Measurements from ENCODE around the gene RBFOX2. TPM values are rescaled to one million over a fixed set of nuclear protein-coding genes. Genes with fewer than 3 reads are reported as not detected.

RBFOX2 gene, protein sequence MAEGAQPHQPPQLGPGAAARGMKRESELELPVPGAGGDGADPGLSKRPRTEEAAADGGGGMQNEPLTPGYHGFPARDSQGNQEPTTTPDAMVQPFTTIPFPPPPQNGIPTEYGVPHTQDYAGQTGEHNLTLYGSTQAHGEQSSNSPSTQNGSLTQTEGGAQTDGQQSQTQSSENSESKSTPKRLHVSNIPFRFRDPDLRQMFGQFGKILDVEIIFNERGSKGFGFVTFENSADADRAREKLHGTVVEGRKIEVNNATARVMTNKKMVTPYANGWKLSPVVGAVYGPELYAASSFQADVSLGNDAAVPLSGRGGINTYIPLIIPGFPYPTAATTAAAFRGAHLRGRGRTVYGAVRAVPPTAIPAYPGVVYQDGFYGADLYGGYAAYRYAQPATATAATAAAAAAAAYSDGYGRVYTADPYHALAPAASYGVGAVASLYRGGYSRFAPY
- 21.7 to 32.2 TPM (median 27.9 TPM) in 5 replicates for total RNA-seq (2022; extraction: Qiagen RNA extraction; ENCODE audit: low read depth)

GRCh38 chr22:36028646-36029405 lies at the start of gene RBFOX2:
RBFOX2 (minus strand) TSS chr22:36028824; CDS start chr22:36028425, 399 bp downstream.

DNA sequence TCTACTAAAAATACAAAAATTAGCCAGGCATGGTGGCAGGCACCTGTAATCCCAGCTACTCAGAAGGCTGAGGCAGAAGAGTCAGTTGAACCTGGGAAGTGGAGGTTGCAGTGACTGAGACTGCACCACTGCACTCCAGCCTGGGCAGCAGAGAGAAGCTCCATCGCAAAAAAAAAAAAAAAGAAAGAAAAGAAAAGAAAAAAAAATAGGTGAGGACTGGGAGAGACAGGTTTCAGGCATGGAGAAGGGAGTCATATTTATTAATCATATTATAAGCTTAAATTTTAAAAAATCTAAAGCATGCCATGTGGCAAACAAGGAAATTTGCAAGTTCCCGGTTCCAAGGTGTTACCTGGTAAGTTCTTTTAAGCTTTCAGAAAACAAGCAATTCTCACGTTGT lies 311.1 kb downstream of the RBFOX2 start, which contains the start of gene APOL5:
Gene APOL5 (plus strand): TSS at position 301 of the 400 bp plus-strand sequence. CDS start 0 bp downstream, at position 301.

Other genes starting within 250 kb of the RBFOX2 start
- not detected in 5 replicates for gene APOL3, start 131.9 kb upstream of the RBFOX2 start, total RNA-seq (2022; extraction: Qiagen RNA extraction; ENCODE audit: low read depth)
- 0.10 TPM in 1 of 5 replicates, not detected in the others for gene APOL4, start 173.0 kb upstream of the RBFOX2 start, total RNA-seq (2022; extraction: Qiagen RNA extraction; ENCODE audit: low read depth)
- 43.4 to 53.1 TPM (median 50.6 TPM) in 5 replicates for gene APOL2, start 210.7 kb upstream of the RBFOX2 start, total RNA-seq (2022; extraction: Qiagen RNA extraction; ENCODE audit: low read depth)
- gene APOL1, start 224.3 kb upstream of the RBFOX2 start, total RNA-seq (2022; extraction: Qiagen RNA extraction; ENCODE audit: low read depth), result 11.4 to 17.7 TPM (median 15.9 TPM) in 5 replicates

All from A549 treated with GW870086 at 1 μM for 4 hours (cell line).